Neutrophil (primary cell): ENCODE data around the gene ATP13A2.

Experiments
- H3K27ac ChIP-seq: fragments of 200-600 bp; sonication (generic); 2 replicates; pipeline ENCODE4 v1.5.1; 2016; ENCODE audit warnings: mild to moderate bottlenecking, moderate library complexity
- H3K27me3 ChIP-seq: fragments of 200-600 bp; sonication (generic); 2 replicates; pipeline ENCODE4 v1.6.0; 2016; ENCODE audit warnings: mild to moderate bottlenecking
- H3K36me3 ChIP-seq: fragments of 200-600 bp; sonication (generic); 2 replicates; pipeline ENCODE4 v1.5.1; 2017
- H3K4me1 ChIP-seq, 2 experiments: fragments of 200-600 bp in 1 of 2; sonication (generic) in 1 of 2; 1 replicate in 1 of 2; 2 replicates in 1 of 2; pipeline versions ENCODE4 v1.5.1 to v1.6.1; 2013 to 2016; ENCODE audit warnings: low read depth in 1 of 2, low read length in 1 of 2, mild to moderate bottlenecking in 1 of 2, moderate library complexity in 1 of 2; ENCODE audit not compliant: control insufficient read depth in 1 of 2, insufficient read depth in 1 of 2
- H3K4me3 ChIP-seq, 2 experiments: fragments of 200-600 bp in 1 of 2; sonication (generic) in 1 of 2; 1 replicate in 1 of 2; 2 replicates in 1 of 2; pipeline ENCODE4 v1.5.1; 2013 to 2016; ENCODE audit warnings: low read depth in 1 of 2, low read length in 1 of 2, mild to moderate bottlenecking in 1 of 2, moderate library complexity in 1 of 2
- H3K9me3 ChIP-seq: fragments of 200-600 bp; sonication (generic); 2 replicates; pipeline ENCODE4 v1.5.1; 2016
- CTCF ChIP-seq: fragments of 200-600 bp; sonication (generic); IDR thresholded peaks from 2 replicates; pipeline ENCODE4 v1.5.1; 2016; ENCODE audit warnings: antibody characterized with exemption

The ATP13A2 gene

GRCh38 chr1:17052038-17052437 is 40.3 kb upstream of the ATP13A2 start:
- peaks cover 22 to 26% of the 10 kb centered on the region in 2 experiments for H3K4me1 ChIP-seq
- TF ChIP-seq CTCF, result no peak
- peaks cover 13% of the 10 kb centered on the region for H3K36me3 ChIP-seq
- no peaks in the 10 kb centered on the region for H3K9me3 ChIP-seq
- H3K27ac ChIP-seq, result peak overlapping the region; percentile 83
- no peak overlapping the region for H3K4me3 ChIP-seq
- H3K27me3 ChIP-seq, result no peaks in the 10 kb centered on the region

- H3K9me3 ChIP-seq, result no peaks in the 10 kb centered on the region
- H3K36me3 ChIP-seq, result peaks cover 32% of the 10 kb centered on the region
- no peak for TF ChIP-seq CTCF
- no peaks in the 10 kb centered on the region for H3K27me3 ChIP-seq
- peaks cover 13 to 18% of the 10 kb centered on the region in 2 experiments for H3K4me1 ChIP-seq
- H3K27ac ChIP-seq, result no peak overlapping the region
- H3K4me3 ChIP-seq, result no peak overlapping the region
These were observed 36.2 kb upstream of the ATP13A2 start for GRCh38 chr1:17047924-17048323.

- no peak overlapping the region for H3K4me3 ChIP-seq
- TF ChIP-seq CTCF, result no peak
- no peaks in the 10 kb centered on the region for H3K27me3 ChIP-seq
- H3K27ac ChIP-seq, result no peak overlapping the region
- no peaks in the 10 kb centered on the region for H3K9me3 ChIP-seq
- peaks cover 43% of the 10 kb centered on the region for H3K36me3 ChIP-seq
- peaks cover 2 to 8% of the 10 kb centered on the region in 2 experiments for H3K4me1 ChIP-seq
These were observed 34.6 kb upstream of the ATP13A2 start for GRCh38 chr1:17046334-17046657.

GRCh38 chr1:17045634-17046333 is 34.1 kb upstream of the ATP13A2 start:
- H3K27ac ChIP-seq, result no peak overlapping the region
- H3K4me3 ChIP-seq, result no peak overlapping the region
- no peaks in the 10 kb centered on the region for H3K27me3 ChIP-seq
- H3K4me1 ChIP-seq, result peaks cover 0 to 8% of the 10 kb centered on the region in 2 experiments
- TF ChIP-seq CTCF, result peak; percentile 52
- H3K36me3 ChIP-seq, result peaks cover 45% of the 10 kb centered on the region
- no peaks in the 10 kb centered on the region for H3K9me3 ChIP-seq

GRCh38 chr1:17045150-17045549 is 33.4 kb upstream of the ATP13A2 start:
- no peak overlapping the region for H3K27ac ChIP-seq
- H3K4me3 ChIP-seq, result no peak overlapping the region
- TF ChIP-seq CTCF, result no peak
- H3K27me3 ChIP-seq, result no peaks in the 10 kb centered on the region
- peaks cover 0 to 8% of the 10 kb centered on the region in 2 experiments for H3K4me1 ChIP-seq
- H3K9me3 ChIP-seq, result no peaks in the 10 kb centered on the region
- peaks cover 48% of the 10 kb centered on the region for H3K36me3 ChIP-seq
